ENCODE measurements around the gene SDK1.

- no peak for TF ChIP-seq EZH2 (IDR thresholded peaks at IDR 0.05; ENCODE audit: insufficient read depth, poor library complexity, severe bottlenecking)
- TF ChIP-seq EZH2phosphoT487 (IDR thresholded peaks at IDR 0.05; ENCODE audit: insufficient read depth, low read depth), result no peak
Observed at GRCh38 chr7:4190010-4190981, 889.2 kb downstream of the SDK1 start.

Measured in GM23248 (cell line).